ENCODE results near the gene SCG3.
A peak's percentile ranks its signal among the peaks of the same experiment; 100 is the strongest.
"Not testable (repeated sequence)": the region's sequence is repeated elsewhere in the genome, so short reads cannot be mapped to it uniquely, and the experiment has no call there.

Gene SCG3

DNA sequence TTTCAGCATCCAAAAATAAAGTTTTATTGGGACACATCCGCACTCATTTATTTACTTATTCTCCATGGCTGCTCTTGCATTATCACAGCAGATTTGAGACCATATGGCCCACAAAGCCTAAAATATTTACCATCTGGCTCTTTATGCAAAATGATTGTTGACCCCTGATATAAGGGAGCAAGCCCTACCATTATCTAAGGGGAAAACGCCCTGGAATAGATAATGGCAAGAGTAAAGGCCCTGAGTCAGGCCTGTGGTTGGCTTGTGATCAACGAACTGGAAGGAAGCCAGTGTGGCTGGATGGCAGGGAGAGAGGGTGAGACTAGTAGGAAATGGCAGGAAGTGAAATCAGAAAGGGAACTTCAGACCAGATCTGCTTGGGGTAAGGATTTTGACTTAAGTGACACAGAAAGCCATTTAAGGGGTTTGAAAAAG lies 34.2 kb upstream of the SCG3 start:
- H3K18ac ChIP-seq (ENCODE audit: low read depth in 1 of 2, low read length in 2 of 2), result no peak overlapping the region
- H3K9ac ChIP-seq (ENCODE audit: low read length), result peak overlapping the region; percentile 6
- H3K79me1 ChIP-seq (replicated peaks; ENCODE audit: low read length, poor library complexity, severe bottlenecking), result no peaks in the 10 kb centered on the region
- H3K9me3 ChIP-seq (ENCODE audit: control insufficient read depth, low read length), result no peaks in the 10 kb centered on the region
- no peak overlapping the region for H2AK5ac ChIP-seq (ENCODE audit: low read length, severe bottlenecking)
- peaks cover 0 to 4% of the 10 kb centered on the region in 2 experiments for H3K27me3 ChIP-seq (ENCODE audit: control insufficient read depth in 1 of 2, insufficient read depth in 1 of 2, low read length in 2 of 2)
- no peaks in the 10 kb centered on the region for H3K4me1 ChIP-seq (ENCODE audit: control insufficient read depth, insufficient read depth, low read depth, low read length)
- H2BK12ac ChIP-seq (ENCODE audit: low read length in 2 of 2), result no peak overlapping the region
- no peak overlapping the region for H3K23ac ChIP-seq (ENCODE audit: low read length in 2 of 2)
- H4K8ac ChIP-seq (ENCODE audit: low read length), result no peak overlapping the region
- H2BK15ac ChIP-seq (ENCODE audit: low read depth, poor library complexity, severe bottlenecking), result no peak overlapping the region
- H2AFZ ChIP-seq (ENCODE audit: low read depth, low read length), result no peak overlapping the region
- H4K91ac ChIP-seq (ENCODE audit: low read length), result no peak overlapping the region
- peak; percentile 35 for DNase-seq
- H2BK120ac ChIP-seq (ENCODE audit: low read depth, low read length), result no peak overlapping the region
- no peaks in the 10 kb centered on the region for H3K36me3 ChIP-seq (ENCODE audit: control insufficient read depth in 1 of 2, insufficient read depth in 2 of 2, low read depth in 1 of 2, low read length in 2 of 2)
- no peak overlapping the region for H3K27ac ChIP-seq (ENCODE audit: low read length, poor library complexity, severe bottlenecking)
- no peak overlapping the region for H3K4ac ChIP-seq (ENCODE audit: low read depth in 1 of 2, low read length in 2 of 2)
- H2BK5ac ChIP-seq (ENCODE audit: low read depth, low read length, poor library complexity, severe bottlenecking), result no peak overlapping the region
- WGBS, result 58% methylated on average over 3 of the region's 3 CpGs
- no peak overlapping the region for H3K4me2 ChIP-seq (ENCODE audit: low read length, poor library complexity, severe bottlenecking)
- H3K4me3 ChIP-seq (ENCODE audit: insufficient read depth in 1 of 2, low read depth in 1 of 2, low read length in 2 of 2), result no peak overlapping the region
- H3K14ac ChIP-seq (ENCODE audit: low read length in 2 of 2), result no peak overlapping the region

DNA sequence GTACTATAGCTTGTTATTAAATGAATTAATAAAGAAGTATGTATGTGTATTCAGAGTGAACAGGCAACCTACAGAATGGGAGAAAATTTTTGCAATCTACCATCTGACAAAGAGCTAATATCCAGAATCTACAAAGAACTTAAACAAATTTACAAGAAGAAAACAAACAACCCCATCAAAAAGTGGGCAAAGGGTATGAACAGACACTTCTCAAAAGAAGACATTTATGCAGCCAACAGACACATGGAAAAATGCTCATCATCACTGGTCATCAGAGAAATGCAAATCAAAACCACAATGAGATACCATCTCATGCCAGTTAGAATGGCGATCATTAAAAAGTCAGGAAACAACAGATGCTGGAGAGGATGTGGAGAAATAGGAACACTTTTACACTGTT lies 33.2 kb upstream of the SCG3 start:
- H2AK5ac ChIP-seq (ENCODE audit: low read length, severe bottlenecking); H3K4me1 ChIP-seq (ENCODE audit: control insufficient read depth, insufficient read depth, low read depth, low read length); H3K18ac ChIP-seq (ENCODE audit: low read depth in 1 of 2, low read length in 2 of 2); H2BK15ac ChIP-seq (ENCODE audit: low read depth, poor library complexity, severe bottlenecking); H3K23ac ChIP-seq (ENCODE audit: low read length in 2 of 2); H3K4me3 ChIP-seq (ENCODE audit: insufficient read depth in 1 of 2, low read depth in 1 of 2, low read length in 2 of 2); DNase-seq; H2BK12ac ChIP-seq (ENCODE audit: low read length in 2 of 2); H2BK120ac ChIP-seq (ENCODE audit: low read depth, low read length); H3K36me3 ChIP-seq (ENCODE audit: control insufficient read depth in 1 of 2, insufficient read depth in 2 of 2, low read depth in 1 of 2, low read length in 2 of 2); H3K4me2 ChIP-seq (ENCODE audit: low read length, poor library complexity, severe bottlenecking); H3K27ac ChIP-seq (ENCODE audit: low read length, poor library complexity, severe bottlenecking); H3K79me1 ChIP-seq (replicated peaks; ENCODE audit: low read length, poor library complexity, severe bottlenecking); H4K8ac ChIP-seq (ENCODE audit: low read length); H2BK5ac ChIP-seq (ENCODE audit: low read depth, low read length, poor library complexity, severe bottlenecking); H2AFZ ChIP-seq (ENCODE audit: low read depth, low read length); H3K4ac ChIP-seq (ENCODE audit: low read depth in 1 of 2, low read length in 2 of 2); H3K27me3 ChIP-seq (ENCODE audit: control insufficient read depth in 1 of 2, insufficient read depth in 1 of 2, low read length in 2 of 2); H3K9ac ChIP-seq (ENCODE audit: low read length); H3K14ac ChIP-seq (ENCODE audit: low read length in 2 of 2); H3K9me3 ChIP-seq (ENCODE audit: control insufficient read depth, low read length); H4K91ac ChIP-seq (ENCODE audit: low read length): not testable (repeated sequence)
- no CpG with 5 or more reads among the region's 1 CpG for WGBS

- H2BK120ac ChIP-seq (ENCODE audit: low read depth, low read length); H3K9me3 ChIP-seq (ENCODE audit: control insufficient read depth, low read length); H3K18ac ChIP-seq (ENCODE audit: low read depth in 1 of 2, low read length in 2 of 2); H4K8ac ChIP-seq (ENCODE audit: low read length); H2AFZ ChIP-seq (ENCODE audit: low read depth, low read length); H3K4me2 ChIP-seq (ENCODE audit: low read length, poor library complexity, severe bottlenecking); H3K4me1 ChIP-seq (ENCODE audit: control insufficient read depth, insufficient read depth, low read depth, low read length); H3K23ac ChIP-seq (ENCODE audit: low read length in 2 of 2); H2BK5ac ChIP-seq (ENCODE audit: low read depth, low read length, poor library complexity, severe bottlenecking); H3K9ac ChIP-seq (ENCODE audit: low read length); H3K36me3 ChIP-seq (ENCODE audit: control insufficient read depth in 1 of 2, insufficient read depth in 2 of 2, low read depth in 1 of 2, low read length in 2 of 2); H4K91ac ChIP-seq (ENCODE audit: low read length); H3K27ac ChIP-seq (ENCODE audit: low read length, poor library complexity, severe bottlenecking); H3K4me3 ChIP-seq (ENCODE audit: insufficient read depth in 1 of 2, low read depth in 1 of 2, low read length in 2 of 2); H3K79me1 ChIP-seq (replicated peaks; ENCODE audit: low read length, poor library complexity, severe bottlenecking); H3K4ac ChIP-seq (ENCODE audit: low read depth in 1 of 2, low read length in 2 of 2); H3K27me3 ChIP-seq (ENCODE audit: control insufficient read depth in 1 of 2, insufficient read depth in 1 of 2, low read length in 2 of 2); H2AK5ac ChIP-seq (ENCODE audit: low read length, severe bottlenecking); H2BK15ac ChIP-seq (ENCODE audit: low read depth, poor library complexity, severe bottlenecking); DNase-seq; H3K14ac ChIP-seq (ENCODE audit: low read length in 2 of 2); H2BK12ac ChIP-seq (ENCODE audit: low read length in 2 of 2): not testable (repeated sequence)
- 100% methylated on average over 2 of the region's 4 CpGs for WGBS
Measured at GRCh38 chr15:51648643-51649042, 32.7 kb upstream of the SCG3 start.

DNA sequence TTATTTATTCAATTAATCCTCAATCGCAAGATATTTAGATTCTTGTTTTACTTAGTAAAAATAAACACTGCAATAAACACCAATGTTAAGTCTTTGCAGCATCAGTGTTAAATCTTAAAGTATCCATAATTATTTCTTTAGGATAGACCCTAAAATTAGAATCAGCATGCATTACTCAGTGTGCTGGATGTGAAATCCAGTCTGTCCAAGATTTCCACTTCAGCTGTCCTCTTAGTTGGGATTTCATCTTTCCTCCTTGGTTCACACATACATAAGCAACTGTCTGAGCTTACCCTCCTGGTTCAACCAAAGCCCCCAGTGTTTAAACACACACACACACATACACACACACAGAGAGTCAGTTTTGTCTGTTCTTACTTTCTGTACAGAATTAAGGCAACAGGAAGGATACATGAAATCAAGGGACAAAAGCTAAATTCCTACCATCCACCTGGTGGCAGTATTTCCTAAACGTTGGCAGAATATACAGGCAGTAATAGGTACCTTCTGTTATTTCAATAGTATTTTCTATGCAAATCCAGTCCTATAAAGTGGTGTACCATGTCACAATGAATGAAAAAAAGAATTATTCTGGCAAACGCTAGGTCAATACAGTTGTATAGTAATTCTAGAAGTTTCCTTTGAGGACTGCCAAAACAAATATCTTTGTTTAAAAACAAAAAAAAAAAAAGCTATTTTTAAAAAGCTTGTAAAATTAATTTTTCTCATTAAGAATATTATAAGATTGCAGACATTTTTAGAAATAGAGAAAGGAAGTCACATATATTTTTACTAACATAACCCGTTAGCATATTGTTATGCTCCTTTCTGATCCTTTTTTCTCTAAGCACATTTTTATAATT lies 31.4 kb upstream of the SCG3 start:
- WGBS, result no CpG with 5 or more reads among the region's 4 CpGs
- no peak overlapping the region for H3K18ac ChIP-seq (ENCODE audit: low read depth in 1 of 2, low read length in 2 of 2)
- peak; percentile 83 for DNase-seq

More for the DNA sequence above, 31.4 kb upstream of the SCG3 start:
- Histone ChIP-seq H2AFZ (ENCODE audit: low read depth, low read length) (no peak overlapping the region), H3K36me3 (ENCODE audit: control insufficient read depth in 1 of 2, insufficient read depth in 2 of 2, low read depth in 1 of 2, low read length in 2 of 2) (no peaks in the 10 kb centered on the region), H2BK15ac (ENCODE audit: low read depth, poor library complexity, severe bottlenecking) (no peak overlapping the region), H3K23ac (ENCODE audit: low read length in 2 of 2) (no peak overlapping the region), H3K9ac (ENCODE audit: low read length) (no peak overlapping the region), H3K14ac (ENCODE audit: low read length in 2 of 2) (no peak overlapping the region), H3K9me3 (ENCODE audit: control insufficient read depth, low read length) (no peaks in the 10 kb centered on the region), H3K27ac (ENCODE audit: low read length, poor library complexity, severe bottlenecking) (no peak overlapping the region), H2BK120ac (ENCODE audit: low read depth, low read length) (no peak overlapping the region), H4K91ac (ENCODE audit: low read length) (no peak overlapping the region), H2BK5ac (ENCODE audit: low read depth, low read length, poor library complexity, severe bottlenecking) (no peak overlapping the region), H2AK5ac (ENCODE audit: low read length, severe bottlenecking) (no peak overlapping the region), H4K8ac (ENCODE audit: low read length) (no peak overlapping the region), H3K4ac (ENCODE audit: low read depth in 1 of 2, low read length in 2 of 2) (no peak overlapping the region), H3K4me2 (ENCODE audit: low read length, poor library complexity, severe bottlenecking) (no peak overlapping the region), H3K4me1 (ENCODE audit: control insufficient read depth, insufficient read depth, low read depth, low read length) (no peaks in the 10 kb centered on the region), H3K79me1 (replicated peaks; ENCODE audit: low read length, poor library complexity, severe bottlenecking) (no peaks in the 10 kb centered on the region), H3K4me3 (ENCODE audit: insufficient read depth in 1 of 2, low read depth in 1 of 2, low read length in 2 of 2) (no peak overlapping the region), H2BK12ac (ENCODE audit: low read length in 2 of 2) (no peak overlapping the region), H3K27me3 (ENCODE audit: control insufficient read depth in 1 of 2, insufficient read depth in 1 of 2, low read length in 2 of 2) (peaks cover 0 to 4% of the 10 kb centered on the region in 2 experiments)

Data from mesenchymal stem cell (in vitro differentiated cells and primary cell).